Mesenchymal stem cell (in vitro differentiated cells and primary cell): ENCODE results near the gene IFIT2.
"Not testable (repeated sequence)": the region's sequence is repeated elsewhere in the genome, so short reads cannot be mapped to it uniquely, and the experiment has no call there.

Source experiments
- DNase-seq: peaks from one replicate; pipeline ENCODE4 v3.0.0-alpha.2; 2013
- H2AFZ ChIP-seq: one replicate; pipeline ENCODE4 v1.6.1; 2013; ENCODE audit warnings: low read depth, mild to moderate bottlenecking, control low read depth, inconsistent platforms, low read length, moderate library complexity
- H2AK5ac ChIP-seq: 2 replicates; pipeline ENCODE4 v1.6.1; 2013; ENCODE audit warnings: low read length, moderate library complexity, mild to moderate bottlenecking, inconsistent platforms; ENCODE audit not compliant: severe bottlenecking
- H2BK120ac ChIP-seq: one replicate; pipeline ENCODE4 v1.6.1; 2013; ENCODE audit warnings: low read depth, mild to moderate bottlenecking, inconsistent platforms, low read length, moderate library complexity
- H2BK12ac ChIP-seq, 2 experiments: one replicate each; pipeline ENCODE4 v1.6.1; 2013; ENCODE audit warnings: inconsistent platforms in 2 of 2, low read length in 2 of 2, mild to moderate bottlenecking in 2 of 2, moderate library complexity in 2 of 2, control low read depth in 1 of 2
- H2BK15ac ChIP-seq: one replicate; pipeline ENCODE4 v1.6.1; 2013; ENCODE audit warnings: mild to moderate bottlenecking, low read depth, inconsistent platforms; ENCODE audit not compliant: poor library complexity, severe bottlenecking
- H2BK5ac ChIP-seq: 2 replicates; pipeline ENCODE4 v1.6.1; 2013; ENCODE audit warnings: low read depth, mild to moderate bottlenecking, low read length, control low read depth, inconsistent platforms; ENCODE audit not compliant: poor library complexity, severe bottlenecking
- H3K14ac ChIP-seq, 2 experiments: one replicate each; pipeline ENCODE4 v1.6.1; 2013; ENCODE audit warnings: inconsistent platforms in 2 of 2, low read length in 2 of 2, control low read depth in 1 of 2, mild to moderate bottlenecking in 1 of 2, moderate library complexity in 1 of 2
- H3K18ac ChIP-seq, 2 experiments: one replicate each; pipeline ENCODE4 v1.6.1; 2013; ENCODE audit warnings: inconsistent platforms in 2 of 2, low read length in 2 of 2, control low read depth in 1 of 2, low read depth in 1 of 2, mild to moderate bottlenecking in 1 of 2
- H3K23ac ChIP-seq, 2 experiments: one replicate each; pipeline ENCODE4 v1.6.1; 2013; ENCODE audit warnings: inconsistent platforms in 2 of 2, low read length in 2 of 2, mild to moderate bottlenecking in 2 of 2, moderate library complexity in 2 of 2, control low read depth in 1 of 2
- H3K27ac ChIP-seq: 2 replicates; pipeline ENCODE4 v1.5.1; 2013; ENCODE audit warnings: mild to moderate bottlenecking, moderate library complexity, low read length, control low read depth, inconsistent platforms; ENCODE audit not compliant: poor library complexity, severe bottlenecking
- H3K27me3 ChIP-seq, 2 experiments: 2 replicates each; pipeline versions ENCODE4 v1.6.1 to v1.7.0; 2013; ENCODE audit warnings: low read length in 2 of 2, mild to moderate bottlenecking in 2 of 2, moderate library complexity in 2 of 2, control low read depth in 1 of 2, inconsistent platforms in 1 of 2; ENCODE audit not compliant: control insufficient read depth in 1 of 2, insufficient read depth in 1 of 2
- H3K36me3 ChIP-seq, 2 experiments: 2 replicates each; pipeline versions ENCODE4 v1.6.1 to v1.7.0; 2013; ENCODE audit warnings: low read length in 2 of 2, control low read depth in 1 of 2, inconsistent platforms in 1 of 2, low read depth in 1 of 2, mild to moderate bottlenecking in 1 of 2; ENCODE audit not compliant: insufficient read depth in 2 of 2, control insufficient read depth in 1 of 2
- H3K4ac ChIP-seq, 2 experiments: one replicate each; pipeline ENCODE4 v1.6.1; 2013; ENCODE audit warnings: inconsistent platforms in 2 of 2, low read length in 2 of 2, mild to moderate bottlenecking in 2 of 2, moderate library complexity in 2 of 2, control low read depth in 1 of 2, low read depth in 1 of 2
- H3K4me1 ChIP-seq: 2 replicates; pipeline ENCODE4 v1.6.1; 2013; ENCODE audit warnings: low read depth, low read length, control low read depth; ENCODE audit not compliant: control insufficient read depth, insufficient read depth
- H3K4me2 ChIP-seq: 2 replicates; pipeline ENCODE4 v1.6.1; 2013; ENCODE audit warnings: low read length, mild to moderate bottlenecking, inconsistent platforms; ENCODE audit not compliant: poor library complexity, severe bottlenecking
- H3K4me3 ChIP-seq, 2 experiments: 2 replicates each; pipeline versions ENCODE4 v1.5.1 to v1.7.0; 2013; ENCODE audit warnings: low read length in 2 of 2, mild to moderate bottlenecking in 2 of 2, control low read depth in 1 of 2, low read depth in 1 of 2; ENCODE audit not compliant: insufficient read depth in 1 of 2
- H3K79me1 ChIP-seq: replicated peaks from 2 replicates; pipeline ENCODE4 v1.6.1; 2013; ENCODE audit warnings: mild to moderate bottlenecking, control low read depth, low read length, inconsistent platforms; ENCODE audit not compliant: poor library complexity, severe bottlenecking
- H3K9ac ChIP-seq: 2 replicates; pipeline ENCODE4 v1.7.0; 2013; ENCODE audit warnings: mild to moderate bottlenecking, low read length, moderate library complexity
- H3K9me3 ChIP-seq: 2 replicates; pipeline ENCODE4 v1.7.0; 2013; ENCODE audit warnings: mild to moderate bottlenecking, low read length; ENCODE audit not compliant: control insufficient read depth
- H4K8ac ChIP-seq: one replicate; pipeline ENCODE4 v1.6.1; 2013; ENCODE audit warnings: inconsistent platforms, mild to moderate bottlenecking, low read length, moderate library complexity
- H4K91ac ChIP-seq: one replicate; pipeline ENCODE4 v1.6.1; 2013; ENCODE audit warnings: mild to moderate bottlenecking, low read length, inconsistent platforms
- whole genome bisulfite sequencing: methylation state at CpG from one replicate; pipeline ENCODE4 v1.1.7; 2013; ENCODE audit warnings: mixed read lengths; 5-methylcytosine and 5-hydroxymethylcytosine counted together

Gene IFIT2

DNA sequence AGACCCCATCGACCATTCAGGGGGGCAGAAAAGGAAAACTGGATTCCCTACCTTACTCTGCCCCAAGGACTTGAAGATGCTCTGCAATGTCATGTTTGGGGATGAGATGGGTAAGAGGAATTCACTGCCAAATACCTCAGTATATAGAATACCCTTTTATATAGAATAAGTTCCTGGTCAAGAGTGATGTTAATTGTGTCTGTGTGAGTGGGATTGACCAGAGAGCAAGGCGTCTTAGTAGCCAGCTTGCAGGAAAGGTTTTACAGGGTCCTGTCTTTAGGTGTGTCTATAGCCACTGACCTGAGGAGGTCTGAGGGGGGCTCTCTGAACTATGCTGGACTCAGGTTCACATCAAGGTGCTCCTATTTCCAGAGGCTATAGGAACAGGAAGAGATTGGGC lies 27.3 kb downstream of the IFIT2 start:
- WGBS, result 96% methylated on average over 1 of the region's 2 CpGs
- Histone ChIP-seq H3K79me1 (peaks cover 13% of the 10 kb centered on the region), H3K9me3 (no peaks in the 10 kb centered on the region), H3K27ac (no peak overlapping the region), H4K8ac (peak overlapping the region; percentile 55), H3K23ac (no peak overlapping the region), H3K9ac (peak overlapping the region; percentile 94), H3K18ac (peak overlapping the region in 1 of 2 experiments; percentile 3), H3K27me3 (no peaks in the 10 kb centered on the region), H3K4ac (peak overlapping the region; percentile 1 to 29), H3K4me2 (no peak overlapping the region), H3K36me3 (no peaks in the 10 kb centered on the region), H2AFZ (no peak overlapping the region), H2BK12ac (peak overlapping the region in 1 of 2 experiments; percentile 72), H2AK5ac (peak overlapping the region; percentile 39), H3K4me3 (peak overlapping the region in 1 of 2 experiments; percentile 76), H2BK15ac (no peak overlapping the region), H2BK5ac (no peak overlapping the region), H4K91ac (peak overlapping the region; percentile 71), H2BK120ac (no peak overlapping the region), H3K4me1 (peaks cover 12% of the 10 kb centered on the region), H3K14ac (no peak overlapping the region)
- no peak for DNase-seq

DNA sequence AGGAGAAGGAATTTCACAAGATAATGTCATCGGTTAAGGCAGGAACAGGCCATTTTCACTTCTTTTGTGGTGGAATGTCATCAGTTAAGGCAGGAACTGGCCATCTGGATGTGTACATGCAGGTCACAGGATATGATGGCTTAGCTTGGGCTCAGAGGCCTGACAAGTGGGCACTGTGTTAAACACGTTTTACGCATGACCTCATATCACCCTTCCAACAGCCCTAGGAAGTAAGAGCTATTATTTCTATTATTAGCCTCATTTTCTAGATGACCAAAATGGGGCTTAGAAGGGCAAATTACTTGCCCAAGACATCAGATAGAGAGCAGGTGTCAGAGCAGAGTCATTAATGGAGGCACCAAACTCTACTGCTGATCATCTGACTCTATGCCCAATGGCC lies 28.2 kb downstream of the IFIT2 start:
- not testable (repeated sequence) for H2AFZ ChIP-seq, H3K4me3 ChIP-seq, H2BK15ac ChIP-seq, H3K27me3 ChIP-seq, H3K4me2 ChIP-seq, H3K9ac ChIP-seq, H3K36me3 ChIP-seq, H3K4ac ChIP-seq, H3K27ac ChIP-seq, H3K14ac ChIP-seq, H3K18ac ChIP-seq, H2BK120ac ChIP-seq, H3K9me3 ChIP-seq, H4K91ac ChIP-seq, H4K8ac ChIP-seq, H2BK5ac ChIP-seq, H3K23ac ChIP-seq, H2AK5ac ChIP-seq
- Histone ChIP-seq H3K79me1 (peaks cover 13% of the 10 kb centered on the region), H3K4me1 (peaks cover 12% of the 10 kb centered on the region), H2BK12ac (peak overlapping the region in 1 of 2 experiments; percentile 61)
- WGBS, result 100% methylated on average over 1 of the region's 3 CpGs
- peak; percentile 24 for DNase-seq

DNA sequence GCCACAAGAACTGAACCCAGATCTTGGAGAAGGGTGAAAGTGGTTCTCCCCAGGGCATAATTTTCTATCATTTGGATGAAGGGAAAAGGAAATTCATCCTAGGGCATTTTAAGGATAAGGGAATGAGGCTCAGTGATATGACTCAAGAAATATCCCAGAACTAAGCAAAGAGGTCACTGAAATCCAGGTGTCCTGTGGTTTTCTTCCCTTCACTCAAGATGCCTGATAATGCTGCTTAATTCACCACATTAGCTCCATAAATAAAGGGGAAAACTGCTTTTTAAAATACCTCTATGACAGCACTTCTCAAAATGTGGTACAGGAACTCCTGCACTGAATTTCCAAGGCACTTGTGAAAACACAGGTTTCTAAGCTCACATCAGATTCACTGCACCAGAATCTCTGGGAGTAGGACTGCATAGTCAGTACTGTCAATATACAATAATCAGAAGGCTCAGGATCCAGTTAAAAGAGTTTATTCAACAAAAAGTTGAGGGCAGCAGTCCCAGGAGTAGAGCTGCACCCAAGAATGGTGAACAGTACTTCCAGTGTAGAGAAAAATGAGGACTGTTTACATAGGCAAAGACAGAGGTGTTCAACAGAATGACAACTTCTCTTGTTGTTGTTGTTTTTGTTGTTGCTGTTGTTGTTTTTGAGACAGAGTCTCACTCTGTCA lies 28.8 kb downstream of the IFIT2 start:
- H3K14ac ChIP-seq, result no peak overlapping the region
- H4K91ac ChIP-seq, result no peak overlapping the region
- H3K4me2 ChIP-seq, result no peak overlapping the region
- peak overlapping the region; percentile 44 for H2AK5ac ChIP-seq
- no peak overlapping the region for H2BK15ac ChIP-seq
- H3K9ac ChIP-seq, result peak overlapping the region; percentile 36
- H2AFZ ChIP-seq, result no peak overlapping the region
- H4K8ac ChIP-seq, result no peak overlapping the region
- DNase-seq, result no peak
- peak overlapping the region in 1 of 2 experiments; percentile 9 for H3K18ac ChIP-seq
- no peak overlapping the region for H3K4me3 ChIP-seq
- H2BK12ac ChIP-seq, result peak overlapping the region; percentile 32 to 57
- no peak overlapping the region for H3K23ac ChIP-seq
- no peaks in the 10 kb centered on the region for H3K27me3 ChIP-seq
- H3K4ac ChIP-seq, result peak overlapping the region in 1 of 2 experiments; percentile 73
- H3K36me3 ChIP-seq, result peaks cover 0 to 5% of the 10 kb centered on the region in 2 experiments
- no peak overlapping the region for H2BK5ac ChIP-seq
- H3K4me1 ChIP-seq, result peaks cover 12% of the 10 kb centered on the region
- no peak overlapping the region for H3K27ac ChIP-seq
- H3K79me1 ChIP-seq, result peaks cover 13% of the 10 kb centered on the region
- H3K9me3 ChIP-seq, result no peaks in the 10 kb centered on the region
- H2BK120ac ChIP-seq, result no peak overlapping the region

DNA sequence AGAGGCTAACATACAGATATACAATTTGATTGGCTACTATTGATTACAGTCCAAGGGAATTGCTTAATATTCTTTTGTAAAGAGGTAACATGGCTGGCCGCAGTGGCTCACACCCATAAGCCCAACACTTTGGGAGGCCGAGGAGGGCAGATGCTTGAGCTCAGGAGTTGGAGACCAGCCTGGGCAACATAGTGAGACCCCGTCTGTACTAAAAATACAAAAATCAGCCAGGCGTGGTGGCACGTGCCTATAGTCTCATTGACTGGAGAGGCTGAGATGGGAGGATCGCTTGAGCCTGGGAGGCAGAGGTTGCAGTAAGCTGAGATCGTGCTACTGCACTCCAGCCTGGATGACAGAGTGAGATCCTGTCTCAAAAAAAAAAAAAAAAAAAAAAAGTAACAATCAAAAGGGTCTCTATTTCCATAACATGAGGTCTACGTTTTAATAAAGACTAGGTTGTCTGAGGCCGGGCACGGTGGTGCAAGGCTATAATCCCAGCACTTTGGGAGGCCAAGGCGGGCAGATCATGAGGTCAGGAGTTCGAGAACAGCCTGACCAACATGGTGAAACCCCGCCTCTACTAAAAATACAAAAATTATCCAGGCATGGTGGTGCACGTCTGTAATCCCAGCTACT lies 29.8 kb downstream of the IFIT2 start:
- 89% methylated on average over 12 of the region's 14 CpGs for WGBS

More for the DNA sequence above, 29.8 kb downstream of the IFIT2 start:
- not testable (repeated sequence) for H3K4ac ChIP-seq, H3K23ac ChIP-seq, H3K9me3 ChIP-seq, H4K8ac ChIP-seq, H2BK15ac ChIP-seq, DNase-seq, H2BK120ac ChIP-seq, H2BK5ac ChIP-seq, H3K4me2 ChIP-seq, H4K91ac ChIP-seq, H2BK12ac ChIP-seq, H2AFZ ChIP-seq, H3K27me3 ChIP-seq, H3K14ac ChIP-seq
- Histone ChIP-seq H3K4me1 (peaks cover 12% of the 10 kb centered on the region), H3K18ac (peak overlapping the region; percentile 28 to 64), H3K9ac (peak overlapping the region; percentile 93), H3K36me3 (peaks cover 0 to 13% of the 10 kb centered on the region in 2 experiments), H3K79me1 (peaks cover 17% of the 10 kb centered on the region), H3K27ac (peak overlapping the region; percentile 90), H2AK5ac (peak overlapping the region; percentile 44), H3K4me3 (peak overlapping the region in 1 of 2 experiments; percentile 86)
